Activated CD4-positive, alpha-beta T cell treated with anti-CD3 and anti-CD28 coated beads, Interleukin-2, amount 10 ng/mL, durations not matched to agents 24 days and 14 days (primary cell): Measurements from ENCODE around the gene FGB. TPM values are rescaled to one million over a fixed set of nuclear protein-coding genes. Genes with fewer than 3 reads are reported as not detected.

Experiments
- DNase-seq: peaks from one replicate; pipeline ENCODE4 v3.0.0; 2022
- H3K27ac Mint-ChIP-seq: one replicate; pipeline ENCODE4 v1.8.0; 2022; ENCODE audit warnings: mild to moderate bottlenecking, mixed read lengths
- H3K27me3 Mint-ChIP-seq: one replicate; pipeline ENCODE4 v1.8.0; 2022; ENCODE audit warnings: mixed read lengths
- H3K36me3 Mint-ChIP-seq: one replicate; pipeline ENCODE4 v1.8.0; 2022; ENCODE audit warnings: low read depth, mild to moderate bottlenecking, mixed read lengths
- H3K4me1 Mint-ChIP-seq: one replicate; pipeline ENCODE4 v1.8.0; 2021; ENCODE audit warnings: mixed read lengths
- H3K4me3 Mint-ChIP-seq: one replicate; pipeline ENCODE4 v1.8.0; 2022; ENCODE audit warnings: mild to moderate bottlenecking, moderate library complexity, mixed read lengths
- H3K9me3 Mint-ChIP-seq: one replicate; pipeline ENCODE4 v1.8.0; 2021; ENCODE audit warnings: mixed read lengths
- intact Hi-C: fragments of 100-400 bp; cut with micrococcal nuclease; formaldehyde crosslinking; loops from one replicate; pipeline ENCODE4 v1.15.1; 2023
- total RNA-seq: library from RNA; stranded (reverse); gene quantifications from 2 replicates; pipeline ENCODE4 v1.2.3, GENCODE V29; 2022

The FGB gene
- total RNA-seq: not detected in 2 replicates

- Mint-ChIP-seq H3K4me3 (no peak within 1 kb of the TSS), H3K4me1 (peaks cover 4% of the 10 kb centered on the region), H3K36me3 (no peaks in the 10 kb centered on the region), H3K9me3 (no peaks in the 10 kb centered on the region), H3K27ac (no peak within 1 kb of the TSS), H3K27me3 (peaks cover 18% of the 10 kb centered on the region)
- DNase-seq: no peak
- intact Hi-C loops: no loop called here
These were observed at the start of gene FGB for GRCh38 chr4:154562697-154563254. TSS of gene FGB (plus strand) at chr4:154563011. CDS start at chr4:154563019, 8 bp downstream.

GRCh38 chr4:154516318-154517029 is 46.3 kb upstream of the FGB start:
- Mint-ChIP-seq H3K27ac (no peak overlapping the region), H3K27me3 (peaks cover 46% of the 10 kb centered on the region), H3K4me3 (no peak overlapping the region), H3K36me3 (no peaks in the 10 kb centered on the region), H3K9me3 (no peaks in the 10 kb centered on the region), H3K4me1 (no peaks in the 10 kb centered on the region)
- intact Hi-C loops: no loop called here
- DNase-seq: no peak

DNA sequence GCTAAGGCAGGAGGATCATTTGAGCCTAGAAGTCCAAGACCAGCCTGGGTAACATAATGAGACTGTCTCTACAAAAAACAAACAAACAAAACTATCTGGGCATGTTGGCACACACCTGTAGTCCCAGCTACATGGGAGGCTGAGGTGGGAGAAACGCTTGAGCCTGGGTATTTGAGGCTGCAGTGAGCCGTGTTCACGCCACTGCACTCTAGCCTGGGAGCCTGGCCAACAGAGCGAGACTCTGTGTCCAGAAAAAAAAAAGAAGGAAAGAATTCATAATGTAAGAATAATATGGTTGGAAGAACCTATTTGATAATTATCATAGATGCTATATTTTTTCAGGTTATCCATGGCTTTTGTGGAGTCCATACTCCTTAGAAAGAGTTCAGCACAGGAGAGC is 45.2 kb upstream of the FGB start:
- H3K36me3 Mint-ChIP-seq: no peaks in the 10 kb centered on the region

GRCh38 chr4:154519214-154519613 is 43.6 kb upstream of the FGB start:
- Mint-ChIP-seq H3K4me3 (no peak overlapping the region), H3K9me3 (no peaks in the 10 kb centered on the region), H3K27me3 (peaks cover 36% of the 10 kb centered on the region), H3K27ac (no peak overlapping the region), H3K36me3 (no peaks in the 10 kb centered on the region), H3K4me1 (no peaks in the 10 kb centered on the region)
- no peak for DNase-seq
- intact Hi-C loops: no loop called here

More for the DNA sequence above, 45.2 kb upstream of the FGB start:
- H3K4me1 Mint-ChIP-seq: no peaks in the 10 kb centered on the region
- no peak overlapping the region for H3K27ac Mint-ChIP-seq
- DNase-seq: no peak
- H3K9me3 Mint-ChIP-seq: no peaks in the 10 kb centered on the region
- H3K4me3 Mint-ChIP-seq: no peak overlapping the region
- intact Hi-C loops: no loop called here
- H3K27me3 Mint-ChIP-seq: peaks cover 41% of the 10 kb centered on the region

DNA sequence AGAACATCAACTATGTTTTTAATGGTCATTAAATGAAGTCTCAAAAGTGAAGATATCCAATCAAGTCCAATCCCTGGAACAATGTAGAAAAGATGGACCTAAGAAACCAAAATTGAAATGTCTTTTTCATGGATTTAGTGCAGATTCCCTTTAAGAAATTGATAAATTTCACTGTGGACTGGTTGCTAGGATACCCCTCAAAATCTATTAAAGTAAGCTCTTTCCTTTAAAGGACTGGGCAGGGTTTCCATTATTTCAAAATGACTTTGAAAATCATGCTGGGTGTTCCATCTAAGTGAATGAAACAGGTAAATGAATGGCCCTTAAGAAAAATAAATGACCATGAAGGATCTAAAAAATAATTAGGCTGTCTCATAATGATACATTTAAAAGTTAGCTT is 41.2 kb upstream of the FGB start:
- Mint-ChIP-seq H3K36me3 (no peaks in the 10 kb centered on the region), H3K4me1 (peaks cover 3% of the 10 kb centered on the region), H3K27me3 (peaks cover 38% of the 10 kb centered on the region), H3K9me3 (no peaks in the 10 kb centered on the region), H3K4me3 (no peak overlapping the region), H3K27ac (no peak overlapping the region)
- intact Hi-C loops: no loop called here
- no peak for DNase-seq

- H3K9me3 Mint-ChIP-seq: no peaks in the 10 kb centered on the region
- no peak overlapping the region for H3K4me3 Mint-ChIP-seq
- H3K36me3 Mint-ChIP-seq: no peaks in the 10 kb centered on the region
- DNase-seq: no peak
- intact Hi-C loops: no loop called here
- peaks cover 24% of the 10 kb centered on the region for H3K27me3 Mint-ChIP-seq
- peaks cover 3% of the 10 kb centered on the region for H3K4me1 Mint-ChIP-seq
- no peak overlapping the region for H3K27ac Mint-ChIP-seq
These were observed 36.7 kb upstream of the FGB start for GRCh38 chr4:154526151-154526550.

GRCh38 chr4:154527308-154527707 is 35.5 kb upstream of the FGB start:
- Mint-ChIP-seq H3K9me3 (no peaks in the 10 kb centered on the region), H3K4me3 (no peak overlapping the region), H3K27ac (no peak overlapping the region), H3K36me3 (no peaks in the 10 kb centered on the region), H3K27me3 (peaks cover 26% of the 10 kb centered on the region), H3K4me1 (peaks cover 3% of the 10 kb centered on the region)
- DNase-seq: no peak
- intact Hi-C loops: no loop called here

DNA sequence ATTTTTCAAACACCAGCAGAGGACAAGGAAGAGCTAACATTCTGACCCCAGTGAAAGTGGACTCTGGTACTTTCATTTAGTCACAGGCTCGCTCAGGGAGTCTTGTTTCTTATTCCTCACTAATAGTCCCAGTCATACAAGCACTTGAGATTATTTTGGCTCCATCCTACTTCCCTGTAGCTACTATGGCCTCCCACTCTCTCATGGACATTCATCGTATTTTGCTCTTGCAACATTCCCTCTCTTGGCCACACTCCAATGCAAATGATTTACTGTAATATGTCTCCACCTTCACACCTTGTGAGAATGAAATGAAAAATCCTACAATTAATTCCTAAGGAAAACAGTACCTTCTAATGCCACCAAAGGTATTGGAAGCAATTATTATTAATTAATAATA is 33.9 kb upstream of the FGB start:
- Mint-ChIP-seq H3K27ac (no peak overlapping the region), H3K4me3 (no peak overlapping the region)

GRCh38 chr4:154529728-154530519 is 32.9 kb upstream of the FGB start:
- Mint-ChIP-seq H3K27ac (no peak overlapping the region), H3K36me3 (peaks cover 3% of the 10 kb centered on the region), H3K4me1 (peaks cover 3% of the 10 kb centered on the region), H3K9me3 (no peaks in the 10 kb centered on the region), H3K27me3 (peaks cover 23% of the 10 kb centered on the region), H3K4me3 (no peak overlapping the region)
- intact Hi-C loops: no loop called here
- DNase-seq: no peak

More for the DNA sequence above, 33.9 kb upstream of the FGB start:
- intact Hi-C loops: no loop called here
- Mint-ChIP-seq H3K27me3 (peaks cover 23% of the 10 kb centered on the region), H3K9me3 (no peaks in the 10 kb centered on the region), H3K36me3 (no peaks in the 10 kb centered on the region), H3K4me1 (peaks cover 3% of the 10 kb centered on the region)
- DNase-seq: no peak

DNA sequence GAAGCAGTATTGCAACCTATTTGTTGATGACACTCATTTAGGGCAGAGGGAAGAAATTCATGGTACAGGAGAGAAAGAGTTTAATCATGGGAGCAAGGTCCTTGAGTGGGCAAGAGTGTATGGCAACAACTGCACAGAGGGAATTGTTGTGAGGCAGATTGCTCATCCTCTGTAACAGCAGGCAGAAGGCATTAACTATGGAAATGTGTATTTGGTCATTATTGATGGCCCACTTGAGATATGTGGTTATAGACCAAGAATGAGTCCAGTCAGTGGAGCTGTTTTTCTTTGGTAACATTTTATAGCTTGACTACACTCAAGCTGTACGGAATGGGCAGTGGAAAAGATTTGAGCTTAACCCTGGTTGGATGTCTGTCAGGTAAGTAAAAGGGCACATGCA is 28.5 kb upstream of the FGB start:
- Mint-ChIP-seq H3K36me3 (peaks cover 22% of the 10 kb centered on the region), H3K4me3 (no peak overlapping the region), H3K4me1 (no peaks in the 10 kb centered on the region), H3K27ac (no peak overlapping the region), H3K27me3 (peaks cover 4% of the 10 kb centered on the region), H3K9me3 (no peaks in the 10 kb centered on the region)
- no peak for DNase-seq
- intact Hi-C loops: no loop called here

DNA sequence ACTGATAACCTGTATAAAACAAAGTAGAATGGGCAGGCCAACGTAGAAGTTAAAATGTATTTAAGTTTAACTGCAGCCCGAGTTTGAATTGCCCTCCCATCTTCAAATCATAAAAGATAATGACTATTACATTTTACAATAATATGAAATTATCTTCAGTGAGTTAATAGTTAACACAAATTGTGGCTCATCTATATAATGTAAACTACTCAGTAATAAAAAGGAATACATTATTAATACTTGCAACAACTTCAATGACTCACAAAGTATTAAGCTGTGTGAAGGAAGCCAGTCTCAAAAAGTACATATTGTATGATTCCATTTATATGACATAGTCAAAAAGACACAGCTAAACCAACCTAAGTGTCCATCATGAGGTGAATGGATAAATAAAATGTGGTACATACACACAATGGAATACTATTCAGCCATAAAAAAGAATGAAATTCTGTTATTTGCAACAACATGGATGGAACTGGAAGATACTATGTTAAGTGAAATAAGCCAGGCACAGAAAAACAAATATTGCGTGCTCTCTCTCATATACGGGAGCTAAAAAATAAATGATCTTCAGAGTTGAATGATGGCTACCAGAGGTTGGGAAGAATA is 20.4 kb upstream of the FGB start:
- H3K4me1 Mint-ChIP-seq: no peaks in the 10 kb centered on the region
- no peak overlapping the region for H3K4me3 Mint-ChIP-seq
- DNase-seq: no peak
- peaks cover 52% of the 10 kb centered on the region for H3K36me3 Mint-ChIP-seq
- no peak overlapping the region for H3K27ac Mint-ChIP-seq
- no peaks in the 10 kb centered on the region for H3K9me3 Mint-ChIP-seq
- intact Hi-C loops: no loop called here
- H3K27me3 Mint-ChIP-seq: no peaks in the 10 kb centered on the region

- intact Hi-C loops: no loop called here
- no peak overlapping the region for H3K4me3 Mint-ChIP-seq
- peaks cover 12% of the 10 kb centered on the region for H3K4me1 Mint-ChIP-seq
- no peaks in the 10 kb centered on the region for H3K9me3 Mint-ChIP-seq
- no peak overlapping the region for H3K27ac Mint-ChIP-seq
- H3K27me3 Mint-ChIP-seq: no peaks in the 10 kb centered on the region
- no peak for DNase-seq
- H3K36me3 Mint-ChIP-seq: peaks cover 37% of the 10 kb centered on the region
These were observed 17.1 kb upstream of the FGB start for GRCh38 chr4:154545689-154546088.

DNA sequence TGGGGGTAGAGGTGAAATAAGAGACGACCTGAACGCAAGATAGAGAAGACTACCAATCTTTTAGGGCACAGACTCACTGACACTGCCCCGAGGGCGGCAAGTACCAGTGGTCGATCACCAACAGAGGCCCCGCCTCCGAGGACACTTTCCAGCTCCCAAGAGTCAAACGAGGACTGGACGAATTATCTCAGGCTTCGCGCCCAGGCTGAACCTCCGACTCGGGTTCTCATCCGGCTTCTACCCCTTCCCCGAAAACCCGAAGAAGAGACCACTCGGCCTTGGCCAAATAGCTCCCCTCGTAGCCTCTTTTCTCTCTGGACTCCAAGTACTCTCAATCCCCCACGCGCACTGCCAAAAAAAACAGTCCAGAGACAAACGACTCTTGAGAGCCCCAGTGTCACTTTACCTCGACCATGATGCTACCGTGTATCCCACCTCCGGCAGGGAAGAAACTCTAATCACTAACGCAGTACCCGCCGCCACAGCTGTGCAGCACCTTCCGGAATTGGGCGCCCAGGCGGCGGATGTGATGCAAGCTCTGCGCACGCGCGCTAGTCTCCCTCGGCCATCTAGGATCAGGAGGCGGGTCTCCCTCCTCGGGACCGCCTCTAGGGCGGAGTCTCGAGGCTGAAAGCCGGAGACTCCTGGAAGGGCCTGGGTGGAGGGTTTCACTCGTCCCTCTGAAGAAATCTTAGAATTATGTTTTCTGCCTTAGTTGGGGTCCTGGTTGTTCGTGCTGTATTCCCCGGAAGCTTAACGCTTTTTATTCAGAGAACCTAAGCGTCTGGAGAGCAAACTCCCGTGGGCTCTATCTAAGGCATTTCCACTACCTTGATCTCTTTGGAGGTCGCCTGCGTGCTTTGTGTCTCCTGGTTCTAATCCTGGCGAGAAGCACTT is 12.7 kb upstream of the FGB start, which contains the start of gene PLRG1:
Gene PLRG1 (minus strand): TSS at position 507 of the 897 bp plus-strand sequence. CDS start 92 bp downstream, at position 415.
- Mint-ChIP-seq H3K4me3 (peak within 1 kb of the TSS; percentile 96), H3K36me3 (peaks cover 11% of the 10 kb centered on the region), H3K27ac (peak within 1 kb of the TSS; percentile 87), H3K4me1 (peaks cover 16% of the 10 kb centered on the region), H3K9me3 (no peaks in the 10 kb centered on the region), H3K27me3 (no peaks in the 10 kb centered on the region)
- intact Hi-C loops: loop anchor here (5.0 kb wide), 2 partner anchors 172 to 1402 kb away; partner anchors contain the start of gene CTSO
- DNase-seq: peak; percentile 99
